Liver (tissue), 9 donors: Measurements from ENCODE around the gene PELI2. TPM values are rescaled to one million over a fixed set of nuclear protein-coding genes. Genes with fewer than 3 reads are reported as not detected.

Experiments
- DNase-seq: peaks from one replicate; pipeline ENCODE4 v3.0.0-alpha.2; 2017; ENCODE audit warnings: low spot score
- H3K27ac ChIP-seq, 2 donors: one replicate each; pipeline ENCODE4 v1.7.0; 2013; ENCODE audit warnings: inconsistent platforms in 2 of 2, low read length in 2 of 2, control low read depth in 1 of 2, low read depth in 1 of 2, mild to moderate bottlenecking in 1 of 2
- H3K27me3 ChIP-seq, 4 donors: one replicate each; pipeline versions ENCODE4 v1.6.1 to v1.7.0; 2013; ENCODE audit warnings: low read length in 3 of 4, inconsistent platforms in 1 of 4, mild to moderate bottlenecking in 1 of 4, moderate library complexity in 1 of 4; ENCODE audit not compliant: control insufficient read depth in 4 of 4, insufficient read depth in 4 of 4
- H3K36me3 ChIP-seq, 4 donors: one replicate each; pipeline versions ENCODE4 v1.6.1 to v1.7.0; 2013; ENCODE audit warnings: low read length in 3 of 4, mild to moderate bottlenecking in 3 of 4, low read depth in 1 of 4, moderate library complexity in 1 of 4; ENCODE audit not compliant: control insufficient read depth in 4 of 4, insufficient read depth in 3 of 4
- H3K4me1 ChIP-seq, 4 donors: one replicate each; pipeline versions ENCODE4 v1.6.1 to v1.7.0; 2013; ENCODE audit warnings: low read length in 3 of 4, mild to moderate bottlenecking in 3 of 4, moderate library complexity in 1 of 4; ENCODE audit not compliant: control insufficient read depth in 4 of 4, insufficient read depth in 4 of 4
- H3K4me3 ChIP-seq, 3 donors: one replicate each; pipeline versions ENCODE4 v1.6.1 to v1.7.0; 2013; ENCODE audit warnings: low read length in 3 of 3, control low read depth in 1 of 3, low read depth in 1 of 3, mild to moderate bottlenecking in 1 of 3
- H3K9ac ChIP-seq, 2 donors: one replicate each; pipeline ENCODE4 v1.7.0; 2013; ENCODE audit warnings: low read length in 2 of 2, mild to moderate bottlenecking in 2 of 2, moderate library complexity in 2 of 2, control low read depth in 1 of 2, low read depth in 1 of 2
- H3K9me3 ChIP-seq, 4 donors: one replicate each; pipeline versions ENCODE4 v1.6.1 to v1.7.0; 2013; ENCODE audit warnings: low read length in 3 of 4; ENCODE audit not compliant: control insufficient read depth in 4 of 4
- FOXA1 ChIP-seq: IDR thresholded peaks from 2 replicates; pipeline ENCODE4 v1.6.1; 2016; ENCODE audit warnings: antibody characterized with exemption
- FOXA2 ChIP-seq: IDR thresholded peaks from 2 replicates; pipeline ENCODE4 v1.6.1; 2016; ENCODE audit warnings: antibody characterized with exemption
- HNF4A ChIP-seq, 2 donors: conservative IDR thresholded peaks; 2 replicates each; pipeline ENCODE4 v1.6.1; 2016; ENCODE audit warnings: antibody characterized with exemption in 2 of 2, mild to moderate bottlenecking in 2 of 2
- HNF4G ChIP-seq: IDR thresholded peaks from 2 replicates; pipeline ENCODE4 v1.6.1; 2016; ENCODE audit warnings: antibody characterized with exemption
- JUND ChIP-seq, 2 donors: IDR thresholded peaks; 2 replicates each; pipeline ENCODE4 v1.6.1; 2016; ENCODE audit warnings: antibody characterized with exemption in 2 of 2
- NR2F2 ChIP-seq: IDR thresholded peaks from 2 replicates; pipeline ENCODE4 v1.6.1; 2016; ENCODE audit warnings: antibody characterized with exemption
- SP1 ChIP-seq: IDR thresholded peaks from 2 replicates; pipeline ENCODE4 v1.6.1; 2018; ENCODE audit warnings: antibody characterized with exemption, mild to moderate bottlenecking
- TAF1 ChIP-seq: conservative IDR thresholded peaks from 2 replicates; pipeline ENCODE4 v1.6.1; 2016; ENCODE audit warnings: antibody characterized with exemption, mild to moderate bottlenecking
- WGBS: extraction: QIAGEN DNeasy Blood & Tissue Kit; methylation state at CpG from one replicate; pipeline ENCODE4 v1.1.7; 2013; 5-methylcytosine and 5-hydroxymethylcytosine counted together
- polyA plus RNA-seq, 2 donors: library from polyadenylated mRNA; stranded (reverse) in 1 of 2; unstranded in 1 of 2; fragments of 200-250 nt in 1 of 2; fragments of >200 nt in 1 of 2; fragmentation: Nextera tagmentation in 1 of 2; extraction: Ambion mirVana in 1 of 2; gene quantifications; one replicate each; pipeline versions ENCODE4 v1.2.1 to v1.2.3, GENCODE V29; 2013 to 2015
- total RNA-seq, 2 donors: library from RNA; depleted of rRNA; stranded (reverse); fragments of >200 nt; gene quantifications; one replicate each; pipeline ENCODE4 v1.2.3, GENCODE V29; 2014
- TF ChIP-seq, protein P1 (sequence below): IDR thresholded peaks from 2 replicates; pipeline ENCODE4 v1.6.1; 2016; ENCODE audit warnings: antibody characterized with exemption
- TF ChIP-seq, protein P2 (sequence below): fragments of 150-350 bp; IDR thresholded peaks from 2 replicates; pipeline ENCODE4 v1.5.1; 2017; ENCODE audit warnings: improper control_type of control experiment, low read depth, low read length; ENCODE audit not compliant: missing input control
- TF ChIP-seq, protein P3 (sequence below): IDR thresholded peaks from 2 replicates; pipeline ENCODE4 v1.6.1; 2016; ENCODE audit warnings: antibody characterized with exemption
- TF ChIP-seq, protein P4 (sequence below): IDR thresholded peaks from 2 replicates; pipeline ENCODE4 v1.6.1; 2016; ENCODE audit warnings: antibody characterized with exemption, mild to moderate bottlenecking
- donor health status: healthy.
- donor health status: healthy.
- donor health status: healthy.
- donor health status: healthy.
- donor health status: healthy.

Gene PELI2
- total and polyA plus RNA-seq, 4 donors: 0.68 to 2.9 (median 1.2) TPM

DNA sequence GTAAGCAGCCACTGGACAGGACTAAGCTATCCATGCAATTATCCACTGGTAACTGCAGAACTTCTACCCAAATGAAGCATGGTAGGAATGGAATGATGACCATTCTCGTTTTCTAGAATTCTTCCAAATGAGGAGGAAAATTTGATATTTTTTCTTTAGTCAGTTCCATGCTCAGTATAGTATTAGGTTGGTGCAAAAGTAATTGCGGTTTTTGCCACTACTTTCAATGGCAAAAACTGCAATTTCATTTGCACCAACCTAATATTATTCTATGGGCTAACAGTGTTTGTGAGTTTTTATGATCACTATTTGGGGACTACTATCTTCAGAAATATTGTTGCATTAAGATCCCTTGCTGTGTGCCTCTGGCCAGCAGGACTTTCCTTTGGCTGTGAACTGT is 42.9 kb upstream of the PELI2 start:
- Histone ChIP-seq H3K9ac (no peak overlapping the region), H3K4me3 (no peak overlapping the region), H3K36me3 (no peaks in the 10 kb centered on the region), H3K4me1 (no peaks in the 10 kb centered on the region), H3K27me3 (peaks cover 0 to 2% (median 0%) of the 10 kb centered on the region in 4 donors), H3K27ac (no peak overlapping the region), H3K9me3 (peaks cover 0 to 4% (median 0%) of the 10 kb centered on the region in 4 donors)
- DNase-seq: no peak
- TF ChIP-seq HNF4G: no peak
- TF ChIP-seq, protein P1, sequence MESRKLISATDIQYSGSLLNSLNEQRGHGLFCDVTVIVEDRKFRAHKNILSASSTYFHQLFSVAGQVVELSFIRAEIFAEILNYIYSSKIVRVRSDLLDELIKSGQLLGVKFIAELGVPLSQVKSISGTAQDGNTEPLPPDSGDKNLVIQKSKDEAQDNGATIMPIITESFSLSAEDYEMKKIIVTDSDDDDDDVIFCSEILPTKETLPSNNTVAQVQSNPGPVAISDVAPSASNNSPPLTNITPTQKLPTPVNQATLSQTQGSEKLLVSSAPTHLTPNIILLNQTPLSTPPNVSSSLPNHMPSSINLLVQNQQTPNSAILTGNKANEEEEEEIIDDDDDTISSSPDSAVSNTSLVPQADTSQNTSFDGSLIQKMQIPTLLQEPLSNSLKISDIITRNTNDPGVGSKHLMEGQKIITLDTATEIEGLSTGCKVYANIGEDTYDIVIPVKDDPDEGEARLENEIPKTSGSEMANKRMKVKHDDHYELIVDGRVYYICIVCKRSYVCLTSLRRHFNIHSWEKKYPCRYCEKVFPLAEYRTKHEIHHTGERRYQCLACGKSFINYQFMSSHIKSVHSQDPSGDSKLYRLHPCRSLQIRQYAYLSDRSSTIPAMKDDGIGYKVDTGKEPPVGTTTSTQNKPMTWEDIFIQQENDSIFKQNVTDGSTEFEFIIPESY: no peak
- TF ChIP-seq SP1: no peak
- TF ChIP-seq JUND (IDR thresholded peaks at IDR 0.05): no peak
- no peak for TF ChIP-seq HNF4A (conservative IDR thresholded peaks at IDR 0.05)
- TF ChIP-seq FOXA1: no peak
- 70% methylated on average over 2 of the region's 2 CpGs for WGBS

DNA sequence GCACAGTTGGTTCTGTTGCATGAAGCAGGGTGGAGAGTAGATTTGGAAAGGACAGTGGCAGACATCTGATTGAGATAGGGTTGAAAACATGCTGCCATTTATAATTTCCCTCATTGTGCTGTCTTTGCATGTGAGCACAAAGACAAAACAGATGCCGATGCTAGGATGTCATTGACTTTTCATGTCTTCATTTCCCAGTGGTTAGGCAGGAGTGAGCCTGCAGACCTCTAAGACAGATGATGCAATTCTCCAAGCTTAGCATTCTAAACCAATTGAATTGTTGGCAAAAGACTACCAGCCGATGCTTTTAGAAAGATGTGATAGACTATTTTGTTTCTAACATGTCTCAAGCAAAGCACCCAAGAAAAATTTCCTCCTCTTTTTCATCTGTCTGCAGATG is 37.1 kb upstream of the PELI2 start:
- no peak for DNase-seq
- peaks cover 0 to 4% (median 0%) of the 10 kb centered on the region in 4 donors for H3K9me3 ChIP-seq
- TF ChIP-seq, protein P2, sequence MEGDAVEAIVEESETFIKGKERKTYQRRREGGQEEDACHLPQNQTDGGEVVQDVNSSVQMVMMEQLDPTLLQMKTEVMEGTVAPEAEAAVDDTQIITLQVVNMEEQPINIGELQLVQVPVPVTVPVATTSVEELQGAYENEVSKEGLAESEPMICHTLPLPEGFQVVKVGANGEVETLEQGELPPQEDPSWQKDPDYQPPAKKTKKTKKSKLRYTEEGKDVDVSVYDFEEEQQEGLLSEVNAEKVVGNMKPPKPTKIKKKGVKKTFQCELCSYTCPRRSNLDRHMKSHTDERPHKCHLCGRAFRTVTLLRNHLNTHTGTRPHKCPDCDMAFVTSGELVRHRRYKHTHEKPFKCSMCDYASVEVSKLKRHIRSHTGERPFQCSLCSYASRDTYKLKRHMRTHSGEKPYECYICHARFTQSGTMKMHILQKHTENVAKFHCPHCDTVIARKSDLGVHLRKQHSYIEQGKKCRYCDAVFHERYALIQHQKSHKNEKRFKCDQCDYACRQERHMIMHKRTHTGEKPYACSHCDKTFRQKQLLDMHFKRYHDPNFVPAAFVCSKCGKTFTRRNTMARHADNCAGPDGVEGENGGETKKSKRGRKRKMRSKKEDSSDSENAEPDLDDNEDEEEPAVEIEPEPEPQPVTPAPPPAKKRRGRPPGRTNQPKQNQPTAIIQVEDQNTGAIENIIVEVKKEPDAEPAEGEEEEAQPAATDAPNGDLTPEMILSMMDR: no peak
- TF ChIP-seq JUND (IDR thresholded peaks at IDR 0.05) (no peak), NR2F2 (no peak), HNF4G (no peak), SP1 (no peak), FOXA2 (no peak), FOXA1 (no peak), TAF1 (no peak)
- TF ChIP-seq, protein P3, sequence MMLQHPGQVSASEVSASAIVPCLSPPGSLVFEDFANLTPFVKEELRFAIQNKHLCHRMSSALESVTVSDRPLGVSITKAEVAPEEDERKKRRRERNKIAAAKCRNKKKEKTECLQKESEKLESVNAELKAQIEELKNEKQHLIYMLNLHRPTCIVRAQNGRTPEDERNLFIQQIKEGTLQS: no peak
- TF ChIP-seq, protein P4, sequence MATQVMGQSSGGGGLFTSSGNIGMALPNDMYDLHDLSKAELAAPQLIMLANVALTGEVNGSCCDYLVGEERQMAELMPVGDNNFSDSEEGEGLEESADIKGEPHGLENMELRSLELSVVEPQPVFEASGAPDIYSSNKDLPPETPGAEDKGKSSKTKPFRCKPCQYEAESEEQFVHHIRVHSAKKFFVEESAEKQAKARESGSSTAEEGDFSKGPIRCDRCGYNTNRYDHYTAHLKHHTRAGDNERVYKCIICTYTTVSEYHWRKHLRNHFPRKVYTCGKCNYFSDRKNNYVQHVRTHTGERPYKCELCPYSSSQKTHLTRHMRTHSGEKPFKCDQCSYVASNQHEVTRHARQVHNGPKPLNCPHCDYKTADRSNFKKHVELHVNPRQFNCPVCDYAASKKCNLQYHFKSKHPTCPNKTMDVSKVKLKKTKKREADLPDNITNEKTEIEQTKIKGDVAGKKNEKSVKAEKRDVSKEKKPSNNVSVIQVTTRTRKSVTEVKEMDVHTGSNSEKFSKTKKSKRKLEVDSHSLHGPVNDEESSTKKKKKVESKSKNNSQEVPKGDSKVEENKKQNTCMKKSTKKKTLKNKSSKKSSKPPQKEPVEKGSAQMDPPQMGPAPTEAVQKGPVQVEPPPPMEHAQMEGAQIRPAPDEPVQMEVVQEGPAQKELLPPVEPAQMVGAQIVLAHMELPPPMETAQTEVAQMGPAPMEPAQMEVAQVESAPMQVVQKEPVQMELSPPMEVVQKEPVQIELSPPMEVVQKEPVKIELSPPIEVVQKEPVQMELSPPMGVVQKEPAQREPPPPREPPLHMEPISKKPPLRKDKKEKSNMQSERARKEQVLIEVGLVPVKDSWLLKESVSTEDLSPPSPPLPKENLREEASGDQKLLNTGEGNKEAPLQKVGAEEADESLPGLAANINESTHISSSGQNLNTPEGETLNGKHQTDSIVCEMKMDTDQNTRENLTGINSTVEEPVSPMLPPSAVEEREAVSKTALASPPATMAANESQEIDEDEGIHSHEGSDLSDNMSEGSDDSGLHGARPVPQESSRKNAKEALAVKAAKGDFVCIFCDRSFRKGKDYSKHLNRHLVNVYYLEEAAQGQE: no peak
- TF ChIP-seq, protein P1: no peak
- H3K9ac ChIP-seq: no peak overlapping the region
- no peaks in the 10 kb centered on the region for H3K36me3 ChIP-seq
- no peaks in the 10 kb centered on the region for H3K4me1 ChIP-seq
- H3K27ac ChIP-seq: no peak overlapping the region
- H3K4me3 ChIP-seq: no peak overlapping the region
- H3K27me3 ChIP-seq: peaks cover 0 to 3% (median 0%) of the 10 kb centered on the region in 4 donors
- 86% methylated on average over 2 of the region's 2 CpGs for WGBS
